ENCODE results near the gene GRID1. TPM values are rescaled to one million over a fixed set of nuclear protein-coding genes. Genes with fewer than 3 reads are reported as not detected.

GRID1 gene
- total and polyA plus RNA-seq, 7 experiments from 2014 or later = not detected

DNA sequence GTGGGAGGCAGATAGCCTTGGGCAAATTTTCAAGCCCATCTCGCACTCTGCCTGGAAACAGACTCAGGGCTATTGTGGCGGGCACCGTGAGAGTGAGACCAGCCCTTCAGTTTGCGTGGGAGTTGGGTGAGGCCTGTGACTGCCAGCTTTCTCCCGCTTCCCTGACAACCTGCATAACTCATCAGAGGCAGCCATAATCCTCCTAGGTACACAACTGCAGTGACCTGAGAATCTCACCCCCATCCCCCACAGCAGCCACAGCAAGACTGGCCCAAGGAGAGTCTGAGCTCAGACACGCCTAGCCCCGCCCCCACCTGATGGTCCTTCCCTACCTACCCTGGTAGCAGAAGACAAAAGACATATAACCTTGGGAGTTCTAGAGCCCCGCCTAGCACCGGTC is 275.4 kb downstream of the GRID1 start:
- Mint-ChIP-seq H3K9me3 (peaks cover 0 to 2% (median 0%) of the 10 kb centered on the region in 11 donors), H3K27me3 (peaks cover 3 to 31% (median 26%) of the 10 kb centered on the region in 5 donors), H3K36me3 (peaks cover 0 to 4% (median 0%) of the 10 kb centered on the region in 5 donors), H3K27ac (no peak overlapping the region), H3K4me3 (no peak overlapping the region), H3K4me1 (no peaks in the 10 kb centered on the region)
- no peak overlapping the region for H3K4me3 ChIP-seq (ENCODE audit: low read length)
- H3K36me3 ChIP-seq (ENCODE audit: control insufficient read depth in 2 of 3, insufficient read depth in 3 of 3, low read length in 3 of 3) = no peaks in the 10 kb centered on the region
- H3K27ac ChIP-seq (ENCODE audit: low read depth, low read length) = no peak overlapping the region
- no peaks in the 10 kb centered on the region for H3K9me3 ChIP-seq (ENCODE audit: control insufficient read depth in 2 of 3, low read length in 3 of 3)
- CTCF ChIA-PET = no interaction called here
- H3K27me3 ChIP-seq (ENCODE audit: control insufficient read depth in 2 of 2, insufficient read depth in 2 of 2, low read length in 2 of 2) = no peaks in the 10 kb centered on the region
- POLR2A ChIA-PET = no interaction called here
- DNase-seq (no peak), ATAC-seq (no peak)
- intact Hi-C loops (cut with micrococcal nuclease) = no loop called here
- no peaks in the 10 kb centered on the region for H3K4me1 ChIP-seq (ENCODE audit: control insufficient read depth in 2 of 2, insufficient read depth in 2 of 2, low read length in 2 of 2)

- Mint-ChIP-seq H3K4me1 (no peaks in the 10 kb centered on the region), H3K9me3 (peaks cover 0 to 2% (median 0%) of the 10 kb centered on the region in 11 donors), H3K27ac (no peak overlapping the region), H3K36me3 (peaks cover 0 to 4% (median 0%) of the 10 kb centered on the region in 5 donors), H3K4me3 (no peak overlapping the region), H3K27me3 (peaks cover 3 to 35% (median 30%) of the 10 kb centered on the region in 5 donors)
- no peak for DNase-seq
- ChIA-PET POLR2A (no interaction called here), CTCF (no interaction called here)
- H3K27me3 ChIP-seq (ENCODE audit: control insufficient read depth in 2 of 2, insufficient read depth in 2 of 2, low read length in 2 of 2) = no peaks in the 10 kb centered on the region
- H3K27ac ChIP-seq (ENCODE audit: low read depth, low read length) = no peak overlapping the region
- H3K9me3 ChIP-seq (ENCODE audit: control insufficient read depth in 2 of 3, low read length in 3 of 3) = no peaks in the 10 kb centered on the region
- H3K36me3 ChIP-seq (ENCODE audit: control insufficient read depth in 2 of 3, insufficient read depth in 3 of 3, low read length in 3 of 3) = no peaks in the 10 kb centered on the region
- H3K4me1 ChIP-seq (ENCODE audit: control insufficient read depth in 2 of 2, insufficient read depth in 2 of 2, low read length in 2 of 2) = no peaks in the 10 kb centered on the region
- no peak for ATAC-seq
- no peak overlapping the region for H3K4me3 ChIP-seq (ENCODE audit: low read length)
- intact Hi-C loops (cut with micrococcal nuclease) = no loop called here
These were observed 275.8 kb downstream of the GRID1 start for GRCh38 chr10:86090807-86091206.

DNA sequence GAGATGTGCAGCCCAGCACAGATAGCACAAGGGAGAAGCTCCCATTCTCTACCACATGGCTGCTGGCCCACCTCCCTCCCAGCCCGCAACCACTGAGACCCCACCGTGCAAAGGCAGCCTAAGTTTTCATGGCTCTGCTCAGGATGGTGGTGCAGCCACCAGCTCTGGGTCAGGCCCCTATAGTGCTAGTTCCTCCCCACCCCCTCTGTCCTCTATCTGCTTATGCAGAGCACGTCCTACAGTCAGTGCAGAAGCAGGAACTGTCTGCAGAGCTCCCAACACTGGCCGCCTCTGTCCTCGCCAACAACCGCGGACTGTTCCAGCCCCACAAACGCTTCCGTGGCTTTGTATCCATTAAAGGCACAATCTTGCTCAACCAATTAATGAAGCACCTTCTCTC is 278.9 kb downstream of the GRID1 start:
- H3K27ac Mint-ChIP-seq = no peak overlapping the region
- ATAC-seq = no peak

GRCh38 chr10:86086418-86086817 is 280.2 kb downstream of the GRID1 start:
- no peak overlapping the region for H3K4me3 Mint-ChIP-seq
- no peak overlapping the region for H3K27ac Mint-ChIP-seq
- H3K9me3 ChIP-seq (ENCODE audit: control insufficient read depth in 2 of 3, low read length in 3 of 3) = no peaks in the 10 kb centered on the region
- H3K4me3 ChIP-seq (ENCODE audit: low read length) = no peak overlapping the region
- ATAC-seq = no peak
- H3K36me3 Mint-ChIP-seq = peaks cover 0 to 4% (median 0%) of the 10 kb centered on the region in 5 donors
- H3K27me3 Mint-ChIP-seq = peaks cover 0 to 52% (median 43%) of the 10 kb centered on the region in 5 donors
- no peak for DNase-seq
- H3K9me3 Mint-ChIP-seq = peaks cover 0 to 2% (median 0%) of the 10 kb centered on the region in 11 donors
- ChIA-PET CTCF (no interaction called here), POLR2A (no interaction called here)
- H3K27me3 ChIP-seq (ENCODE audit: control insufficient read depth in 2 of 2, insufficient read depth in 2 of 2, low read length in 2 of 2) = no peaks in the 10 kb centered on the region
- H3K4me1 ChIP-seq (ENCODE audit: control insufficient read depth in 2 of 2, insufficient read depth in 2 of 2, low read length in 2 of 2) = no peaks in the 10 kb centered on the region
- no peak overlapping the region for H3K27ac ChIP-seq (ENCODE audit: low read depth, low read length)
- H3K4me1 Mint-ChIP-seq = no peaks in the 10 kb centered on the region
- no peaks in the 10 kb centered on the region for H3K36me3 ChIP-seq (ENCODE audit: control insufficient read depth in 2 of 3, insufficient read depth in 3 of 3, low read length in 3 of 3)
- intact Hi-C loops (cut with micrococcal nuclease) = no loop called here

More for the DNA sequence above, 278.9 kb downstream of the GRID1 start:
- no peaks in the 10 kb centered on the region for H3K36me3 ChIP-seq (ENCODE audit: control insufficient read depth in 2 of 3, insufficient read depth in 3 of 3, low read length in 3 of 3)
- intact Hi-C loops (cut with micrococcal nuclease) = no loop called here
- no peak for DNase-seq
- Mint-ChIP-seq H3K4me3 (no peak overlapping the region), H3K9me3 (peaks cover 0 to 2% (median 0%) of the 10 kb centered on the region in 11 donors), H3K36me3 (peaks cover 0 to 4% (median 0%) of the 10 kb centered on the region in 5 donors), H3K27me3 (peaks cover 0 to 49% (median 43%) of the 10 kb centered on the region in 5 donors), H3K4me1 (no peaks in the 10 kb centered on the region)
- H3K27ac ChIP-seq (ENCODE audit: low read depth, low read length) = no peak overlapping the region
- H3K4me1 ChIP-seq (ENCODE audit: control insufficient read depth in 2 of 2, insufficient read depth in 2 of 2, low read length in 2 of 2) = no peaks in the 10 kb centered on the region
- ChIA-PET POLR2A (no interaction called here), CTCF (no interaction called here)
- H3K4me3 ChIP-seq (ENCODE audit: low read length) = no peak overlapping the region
- H3K27me3 ChIP-seq (ENCODE audit: control insufficient read depth in 2 of 2, insufficient read depth in 2 of 2, low read length in 2 of 2) = no peaks in the 10 kb centered on the region
- H3K9me3 ChIP-seq (ENCODE audit: control insufficient read depth in 2 of 3, low read length in 3 of 3) = no peaks in the 10 kb centered on the region

DNA sequence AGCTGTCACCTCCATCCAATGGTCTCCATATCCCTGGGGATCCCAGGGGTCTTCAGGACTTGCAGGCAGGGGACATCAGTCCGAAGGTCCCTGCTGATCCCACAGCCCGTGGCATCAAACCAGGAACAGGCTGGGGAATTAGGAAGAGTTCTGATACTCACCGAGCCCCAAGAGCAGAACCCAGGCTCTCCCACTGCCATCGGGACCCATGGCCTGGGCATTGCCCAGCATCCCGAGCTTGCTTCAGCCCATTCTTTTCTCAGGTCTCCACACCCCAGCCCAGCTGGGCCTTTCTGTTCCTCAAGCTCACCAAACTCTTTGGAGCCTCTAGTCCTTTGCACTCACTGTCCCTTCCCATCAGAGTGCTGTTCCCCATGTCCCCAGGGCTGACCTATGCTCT is 280.9 kb downstream of the GRID1 start:
- H3K27me3 Mint-ChIP-seq = peaks cover 0 to 47% (median 43%) of the 10 kb centered on the region in 5 donors
- no peaks in the 10 kb centered on the region for H3K27me3 ChIP-seq (ENCODE audit: control insufficient read depth in 2 of 2, insufficient read depth in 2 of 2, low read length in 2 of 2)
- CTCF ChIA-PET = no interaction called here
- no peaks in the 10 kb centered on the region for H3K4me1 Mint-ChIP-seq
- intact Hi-C loops (cut with micrococcal nuclease) = no loop called here
- peaks cover 0 to 4% (median 0%) of the 10 kb centered on the region in 5 donors for H3K36me3 Mint-ChIP-seq
- DNase-seq (no peak), ATAC-seq (no peak)
- no peaks in the 10 kb centered on the region for H3K36me3 ChIP-seq (ENCODE audit: control insufficient read depth in 2 of 3, insufficient read depth in 3 of 3, low read length in 3 of 3)
- POLR2A ChIA-PET = no interaction called here
- peaks cover 0 to 2% (median 0%) of the 10 kb centered on the region in 11 donors for H3K9me3 Mint-ChIP-seq
- no peak overlapping the region for H3K27ac ChIP-seq (ENCODE audit: low read depth, low read length)
- no peak overlapping the region for H3K4me3 ChIP-seq (ENCODE audit: low read length)
- no peaks in the 10 kb centered on the region for H3K4me1 ChIP-seq (ENCODE audit: control insufficient read depth in 2 of 2, insufficient read depth in 2 of 2, low read length in 2 of 2)
- no peak overlapping the region for H3K4me3 Mint-ChIP-seq
- H3K9me3 ChIP-seq (ENCODE audit: control insufficient read depth in 2 of 3, low read length in 3 of 3) = no peaks in the 10 kb centered on the region
- H3K27ac Mint-ChIP-seq = no peak overlapping the region

- intact Hi-C loops (cut with micrococcal nuclease) = no loop called here
- H3K9me3 Mint-ChIP-seq = peaks cover 0 to 2% (median 0%) of the 10 kb centered on the region in 11 donors
- H3K36me3 Mint-ChIP-seq = no peaks in the 10 kb centered on the region
- Histone ChIP-seq H3K36me3 (ENCODE audit: control insufficient read depth in 2 of 3, insufficient read depth in 3 of 3, low read length in 3 of 3) (no peaks in the 10 kb centered on the region), H3K4me1 (ENCODE audit: control insufficient read depth in 2 of 2, insufficient read depth in 2 of 2, low read length in 2 of 2) (no peaks in the 10 kb centered on the region), H3K27me3 (ENCODE audit: control insufficient read depth in 2 of 2, insufficient read depth in 2 of 2, low read length in 2 of 2) (no peaks in the 10 kb centered on the region), H3K4me3 (ENCODE audit: low read length) (no peak overlapping the region), H3K27ac (ENCODE audit: low read depth, low read length) (no peak overlapping the region), H3K9me3 (ENCODE audit: control insufficient read depth in 2 of 3, low read length in 3 of 3) (no peaks in the 10 kb centered on the region)
- CTCF ChIA-PET = no interaction called here
- POLR2A ChIA-PET = no interaction called here
- no peak overlapping the region for H3K4me3 Mint-ChIP-seq
- DNase-seq (no peak), ATAC-seq (no peak)
- H3K4me1 Mint-ChIP-seq = peaks cover 0 to 2% (median 0%) of the 10 kb centered on the region in 7 donors
- H3K27ac Mint-ChIP-seq = no peak overlapping the region
- H3K27me3 Mint-ChIP-seq = peaks cover 0 to 43% (median 42%) of the 10 kb centered on the region in 5 donors
These were observed 281.5 kb downstream of the GRID1 start for GRCh38 chr10:86085136-86085535.

DNA sequence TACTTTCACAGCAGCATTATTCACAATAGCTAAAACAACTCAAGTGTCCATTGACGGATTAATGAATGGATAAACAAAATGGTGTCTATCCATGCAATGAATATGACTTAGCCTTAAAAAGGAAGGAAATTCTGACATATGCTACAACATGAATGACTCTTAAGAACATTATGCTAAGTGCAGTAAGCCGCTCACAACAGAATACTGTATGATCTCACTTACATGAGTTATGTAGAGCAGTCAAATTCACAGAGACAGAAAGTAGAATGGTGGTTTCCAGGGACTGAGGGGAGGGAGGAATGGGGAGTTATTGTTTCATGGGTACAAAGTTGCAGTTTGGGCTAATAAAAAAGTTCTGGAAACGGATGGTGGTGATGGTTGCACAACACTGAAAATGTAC is 282.0 kb downstream of the GRID1 start:
- peaks cover 0 to 2% (median 0%) of the 10 kb centered on the region in 7 donors for H3K4me1 Mint-ChIP-seq
- peaks cover 2 to 46% (median 42%) of the 10 kb centered on the region in 5 donors for H3K27me3 Mint-ChIP-seq
- DNase-seq (no peak), ATAC-seq (no peak)
- Histone ChIP-seq H3K4me1 (ENCODE audit: control insufficient read depth in 2 of 2, insufficient read depth in 2 of 2, low read length in 2 of 2) (no peaks in the 10 kb centered on the region), H3K27ac (ENCODE audit: low read depth, low read length) (no peak overlapping the region), H3K27me3 (ENCODE audit: control insufficient read depth in 2 of 2, insufficient read depth in 2 of 2, low read length in 2 of 2) (no peaks in the 10 kb centered on the region), H3K36me3 (ENCODE audit: control insufficient read depth in 2 of 3, insufficient read depth in 3 of 3, low read length in 3 of 3) (no peaks in the 10 kb centered on the region), H3K9me3 (ENCODE audit: control insufficient read depth in 2 of 3, low read length in 3 of 3) (no peaks in the 10 kb centered on the region), H3K4me3 (ENCODE audit: low read length) (no peak overlapping the region)
- no peak overlapping the region for H3K4me3 Mint-ChIP-seq
- intact Hi-C loops (cut with micrococcal nuclease) = no loop called here
- no peak overlapping the region for H3K27ac Mint-ChIP-seq
- peaks cover 0 to 2% (median 0%) of the 10 kb centered on the region in 11 donors for H3K9me3 Mint-ChIP-seq
- H3K36me3 Mint-ChIP-seq = no peaks in the 10 kb centered on the region
- ChIA-PET CTCF (no interaction called here), POLR2A (no interaction called here)
